ENCODE measurements around the gene FBXO31.
A peak's percentile ranks its signal among the peaks of the same experiment; 100 is the strongest.
"Not testable (repeated sequence)": the region's sequence is repeated elsewhere in the genome, so short reads cannot be mapped to it uniquely, and the experiment has no call there.

FBXO31 gene

GRCh38 chr16:87362828-87363559 is 20.6 kb downstream of the FBXO31 start:
- DNase-seq: not testable (repeated sequence)

- DNase-seq: no peak
Measured at GRCh38 chr16:87361916-87362619, 21.5 kb downstream of the FBXO31 start.

- no peak for DNase-seq
Measured at GRCh38 chr16:87360862-87361610, 22.5 kb downstream of the FBXO31 start.

DNA sequence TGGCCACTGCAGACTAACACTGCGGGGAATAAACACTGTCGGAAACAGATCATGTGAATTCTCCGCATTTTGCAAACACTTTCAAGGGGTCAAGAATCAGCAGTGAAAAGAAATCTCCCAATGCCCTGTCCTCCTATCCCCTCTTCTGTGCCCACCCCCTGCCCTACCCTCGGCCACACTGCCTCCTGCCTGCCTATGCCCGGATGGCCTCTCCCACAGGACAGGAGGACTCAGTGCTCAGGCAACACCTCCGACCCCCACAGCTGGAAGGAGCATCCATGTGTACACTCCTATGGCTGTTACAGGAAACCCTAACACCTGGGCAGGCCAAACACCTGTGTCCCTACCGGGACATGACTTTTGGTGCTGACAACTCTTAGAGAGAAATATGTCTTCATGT is 24.5 kb downstream of the FBXO31 start:
- no peak for DNase-seq

DNA sequence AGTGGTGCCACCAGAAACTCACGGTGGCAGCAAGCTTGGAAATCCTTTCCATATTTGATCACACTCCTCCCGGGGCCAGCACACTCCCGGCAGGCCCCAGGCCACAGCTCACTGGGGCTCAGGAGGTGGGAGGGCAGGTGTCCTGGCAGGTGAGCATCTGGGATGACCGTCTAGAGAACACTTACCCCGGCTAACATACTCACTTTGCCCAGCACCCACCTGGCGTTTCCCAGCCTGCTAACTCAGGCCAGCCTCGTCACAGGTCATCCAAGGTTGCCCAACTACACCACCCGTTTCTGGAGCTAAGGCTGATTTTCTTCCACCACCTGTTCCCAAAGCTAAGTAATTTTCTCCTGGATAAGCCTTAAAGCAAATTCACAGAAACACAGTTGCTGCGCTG is 24.9 kb downstream of the FBXO31 start:
- DNase-seq: no peak

- peak in 1 of 14 donors; percentile 97 for DNase-seq
Measured at GRCh38 chr16:87358250-87358649, 25.3 kb downstream of the FBXO31 start.

DNA sequence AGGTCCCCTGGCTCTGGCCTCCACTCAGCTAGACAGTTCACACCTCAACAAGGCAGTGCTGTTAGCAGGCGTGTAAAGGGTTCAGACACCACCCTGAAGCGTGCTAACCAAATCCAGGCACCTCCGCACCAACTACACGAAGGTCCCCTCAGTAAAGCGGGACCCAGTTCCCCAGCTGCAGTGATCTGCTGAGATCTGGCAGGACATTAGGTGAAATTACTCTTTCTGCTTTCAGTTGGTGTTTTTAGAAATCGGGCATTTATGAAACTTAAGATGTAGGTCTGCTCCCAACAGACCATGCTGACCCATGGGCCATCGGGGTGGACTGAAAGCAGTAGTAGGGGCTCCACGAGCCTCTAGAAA is 27.1 kb downstream of the FBXO31 start:
- no peak for DNase-seq

GRCh38 chr16:87353613-87354012 is 30.0 kb downstream of the FBXO31 start:
- no peak for DNase-seq

DNA sequence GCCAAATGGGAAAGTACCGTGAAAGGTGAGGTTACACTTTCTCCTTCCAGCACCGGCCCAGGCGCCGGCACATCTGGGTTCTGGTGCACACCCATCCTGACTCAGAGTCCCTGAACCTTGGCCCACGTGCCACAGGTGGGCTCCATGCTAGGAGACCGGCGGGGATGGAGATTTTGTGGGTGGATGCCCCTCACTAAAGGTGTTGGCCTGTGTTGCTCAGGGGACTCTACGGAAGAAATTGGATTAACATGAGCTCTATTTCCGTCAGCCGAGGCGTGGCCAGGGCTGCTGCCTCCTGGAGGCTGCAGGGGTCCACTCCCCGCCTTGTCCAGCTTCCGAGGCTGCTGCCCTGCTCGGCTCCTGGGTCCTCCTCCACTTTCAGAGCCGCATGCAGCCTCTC is 30.8 kb downstream of the FBXO31 start:
- no peak for DNase-seq

DNA sequence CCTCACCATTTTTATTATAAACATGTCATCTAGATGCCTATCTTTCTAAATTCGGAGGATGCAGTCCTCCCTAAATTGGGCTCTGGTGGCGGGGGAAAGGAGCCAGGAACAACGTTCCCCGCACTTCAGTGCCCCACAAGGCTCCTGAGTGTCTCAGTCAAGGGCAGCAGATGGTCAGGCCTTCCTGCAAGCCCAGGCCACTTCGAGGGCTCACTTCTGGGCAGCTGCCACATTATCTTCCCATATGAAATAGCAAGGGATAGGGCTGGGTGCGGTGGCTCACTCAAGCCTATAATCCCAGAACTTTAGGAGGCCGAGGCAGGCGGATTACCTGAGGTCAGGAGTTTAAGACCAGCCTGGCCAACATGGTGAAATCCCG is 32.3 kb downstream of the FBXO31 start:
- peak in 1 of 14 donors; percentile 73 for DNase-seq

DNA sequence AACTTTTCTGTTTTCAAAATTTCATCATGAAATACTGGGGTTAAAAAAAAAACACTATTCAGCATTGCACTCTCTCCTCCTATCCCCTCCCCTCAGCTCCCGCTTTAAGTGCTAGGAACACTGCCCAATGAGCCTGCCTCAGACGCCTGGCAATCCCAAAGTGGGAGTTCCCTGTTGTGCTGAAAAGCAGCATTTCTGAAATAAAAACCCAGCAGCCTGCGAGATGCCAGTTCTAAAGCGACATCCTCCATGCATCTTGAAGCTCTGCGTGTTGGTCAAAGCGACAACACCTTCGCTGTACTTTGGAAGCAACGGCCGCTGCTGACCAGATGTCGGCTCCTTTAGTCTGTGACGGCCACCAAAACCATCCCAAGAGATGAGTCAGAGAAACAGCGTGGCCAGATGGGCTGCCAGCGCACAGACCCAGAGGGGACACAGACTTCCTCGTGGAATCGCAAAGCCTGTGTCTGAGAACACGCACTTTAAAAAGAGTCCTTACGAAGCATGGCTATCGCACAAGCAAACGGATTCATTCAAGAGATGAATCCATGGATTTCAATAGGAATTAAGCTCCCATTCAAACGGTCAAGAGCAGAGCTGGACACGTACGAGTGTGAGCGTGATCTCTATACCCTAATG is 32.8 kb downstream of the FBXO31 start:
- peak in 4 of 14 donors; percentile 10 to 72 (median 32) for DNase-seq

GRCh38 chr16:87350031-87350430 is 33.5 kb downstream of the FBXO31 start:
- no peak for DNase-seq

DNA sequence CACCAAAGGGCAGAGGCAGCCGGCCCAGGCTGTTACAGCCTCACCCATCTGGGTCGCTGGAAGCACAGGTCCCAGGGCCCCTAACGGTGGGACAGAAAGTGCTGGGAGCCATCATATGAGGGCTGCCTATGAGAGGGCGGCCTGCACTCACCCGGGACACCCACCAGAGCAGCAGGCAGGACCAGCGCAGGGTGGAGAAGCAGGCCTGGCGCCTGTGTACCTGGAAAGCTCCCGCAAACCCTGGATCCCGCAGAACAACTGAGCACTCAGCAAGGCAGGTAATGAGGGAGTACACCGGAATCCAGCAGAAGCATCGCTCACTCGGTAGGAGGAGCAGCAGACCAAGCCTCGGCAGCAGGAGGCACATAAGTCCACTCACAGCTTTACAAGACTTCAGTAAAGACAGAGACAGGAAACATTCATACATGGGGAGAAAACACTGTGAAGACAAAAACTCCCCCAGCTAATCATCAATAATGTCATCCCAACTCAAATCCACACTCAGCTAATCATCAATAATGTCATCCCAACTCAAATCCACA is 34.9 kb downstream of the FBXO31 start:
- DNase-seq: no peak

- DNase-seq: no peak
Measured at GRCh38 chr16:87347932-87348615, 35.5 kb downstream of the FBXO31 start.

DNA sequence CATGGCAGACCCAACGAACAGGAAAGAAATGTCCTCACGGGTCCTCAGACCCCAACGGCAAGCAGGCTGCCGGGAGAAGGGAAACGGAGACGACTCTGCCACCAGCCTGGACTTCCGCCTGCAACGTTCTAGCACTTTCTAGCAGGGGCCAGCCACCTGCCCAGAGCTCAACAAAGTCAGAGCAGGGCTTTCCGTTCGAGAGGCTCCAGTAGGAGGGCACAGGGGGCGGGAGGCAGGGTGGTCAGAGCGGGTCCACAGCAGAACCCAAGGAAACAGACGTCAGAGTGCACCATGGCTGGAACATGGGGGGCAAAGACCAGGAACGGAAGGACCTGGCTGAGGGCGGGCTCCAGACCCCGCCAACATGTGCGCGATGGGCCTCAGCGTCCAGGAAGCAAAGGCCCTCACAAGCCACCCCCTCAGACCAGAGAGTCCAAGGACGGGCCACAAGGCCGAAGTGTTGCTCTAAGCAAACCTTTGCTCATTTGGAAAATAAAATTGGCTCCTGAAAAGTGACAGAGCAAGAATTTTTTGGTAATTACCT is 37.0 kb downstream of the FBXO31 start:
- no peak for DNase-seq

DNA sequence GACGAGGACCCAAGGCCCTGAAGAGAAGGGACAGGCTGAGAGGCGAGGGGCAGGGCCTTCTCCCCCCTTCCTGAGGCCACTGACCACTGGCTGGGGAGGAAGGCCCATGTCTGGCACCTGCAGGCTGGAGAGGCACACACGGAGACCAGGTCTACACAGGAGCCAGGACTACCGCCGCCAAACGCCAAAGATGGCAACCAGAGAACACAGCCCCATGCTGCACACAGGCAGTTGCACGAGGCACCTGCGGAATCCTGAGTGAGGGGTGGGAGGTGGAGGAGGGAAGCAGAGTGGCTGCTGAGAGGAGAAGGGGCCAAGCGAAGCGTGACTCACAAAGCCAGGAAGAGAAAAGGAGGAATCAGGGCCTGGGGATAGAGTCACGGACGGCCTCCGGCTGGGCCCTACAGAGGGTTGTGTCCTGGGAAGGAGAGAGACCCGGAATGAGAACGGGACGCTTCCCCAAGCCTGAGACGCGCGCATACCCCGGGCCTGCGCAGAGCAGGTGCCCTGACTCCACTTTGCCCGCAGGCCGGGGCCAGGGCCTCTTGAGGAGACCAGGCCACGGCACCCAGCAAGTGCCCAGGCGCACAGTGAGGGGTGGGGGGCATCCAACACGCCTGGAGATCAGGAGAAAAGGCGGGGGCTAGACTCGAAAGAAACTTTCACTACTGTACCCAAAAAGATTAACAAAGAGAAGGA is 37.7 kb downstream of the FBXO31 start:
- no peak for DNase-seq

DNA sequence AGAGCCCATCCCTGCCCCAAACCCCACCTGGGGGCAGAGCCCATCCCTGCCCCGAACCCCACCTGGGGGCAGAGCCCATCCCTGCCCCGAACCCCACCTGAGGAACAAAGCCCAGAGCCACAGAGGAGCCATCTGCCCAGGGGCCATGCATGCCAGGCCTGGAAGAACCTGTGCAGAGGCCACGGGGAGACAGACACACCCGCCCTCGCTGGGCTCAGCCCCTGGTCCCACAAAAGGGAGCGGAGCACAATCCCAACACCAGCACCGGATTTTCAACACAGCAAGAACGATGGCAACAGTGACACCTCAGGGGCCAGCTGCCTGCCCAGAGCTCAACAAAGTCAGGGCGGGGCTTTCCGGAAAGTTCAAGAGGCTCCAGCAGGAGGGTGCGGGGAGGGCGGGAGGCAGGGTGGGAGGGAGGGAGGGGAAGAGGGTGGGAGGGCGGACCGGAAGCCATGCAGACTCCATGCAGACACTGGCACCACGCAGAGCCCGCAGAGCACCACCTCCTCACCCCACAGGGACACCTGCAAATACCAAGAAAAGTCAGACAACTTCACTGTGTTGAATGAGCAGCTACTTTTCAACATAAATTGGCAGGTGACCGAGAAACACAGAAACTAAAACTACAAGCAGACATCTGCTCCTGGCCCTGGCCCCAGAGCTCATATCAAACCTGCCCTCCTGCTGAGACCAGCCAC is 38.5 kb downstream of the FBXO31 start:
- DNase-seq: no peak

GRCh38 chr16:87344165-87344930 is 39.2 kb downstream of the FBXO31 start:
- DNase-seq: no peak

DNA sequence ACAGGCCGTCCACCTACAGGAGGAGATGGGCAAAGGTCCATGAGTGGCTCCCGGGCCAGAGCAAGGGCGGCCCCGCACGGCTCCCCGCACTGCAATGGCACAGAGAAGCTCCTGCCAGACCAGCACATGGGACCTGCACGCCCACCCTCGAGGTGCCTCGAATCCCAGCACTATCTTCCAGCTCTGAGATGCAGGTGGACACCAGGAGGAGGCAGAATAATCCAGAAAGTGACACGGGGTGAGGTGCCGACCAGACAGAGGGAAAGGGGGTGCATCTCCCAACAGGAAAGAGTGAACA is 39.9 kb downstream of the FBXO31 start:
- no peak for DNase-seq
